Lung (tissue), 16 donors: ENCODE results near the gene RNU5D-1. TPM values are rescaled to one million over a fixed set of nuclear protein-coding genes. Genes with fewer than 3 reads are reported as not detected.

Experiments used
- ATAC-seq: fragments of 200-7000 bp; cut with Tn5 transposase; one replicate; pipeline ENCODE4 v1.9.1; 2020; ENCODE audit warnings: moderate number of reproducible peaks; ENCODE audit not compliant: insufficient read depth, low FRiP score
- DNase-seq, 3 donors: peaks; one replicate each; pipeline ENCODE4 v3.0.0-alpha.2; 2013 to 2017
- H3K27ac ChIP-seq, 2 donors: one replicate each; pipeline ENCODE4 v1.5.1; 2013; ENCODE audit warnings: mild to moderate bottlenecking in 2 of 2, moderate library complexity in 2 of 2, control low read depth in 1 of 2, inconsistent platforms in 1 of 2, low read depth in 1 of 2, low read length in 1 of 2
- H3K27me3 ChIP-seq, 3 donors: one replicate each; pipeline ENCODE4 v1.5.1; 2013; ENCODE audit warnings: low read length in 2 of 3; ENCODE audit not compliant: control insufficient read depth in 3 of 3, insufficient read depth in 3 of 3
- H3K36me3 ChIP-seq, 4 donors: one replicate each; pipeline ENCODE4 v1.5.1; 2013; ENCODE audit warnings: low read length in 4 of 4, mild to moderate bottlenecking in 1 of 4, moderate library complexity in 1 of 4; ENCODE audit not compliant: control insufficient read depth in 4 of 4, insufficient read depth in 4 of 4
- H3K4me1 ChIP-seq, 5 donors: one replicate each; pipeline ENCODE4 v1.5.1; 2013; ENCODE audit warnings: low read length in 5 of 5, mild to moderate bottlenecking in 2 of 5, moderate library complexity in 1 of 5; ENCODE audit not compliant: control insufficient read depth in 5 of 5, insufficient read depth in 5 of 5
- H3K4me3 ChIP-seq: one replicate; pipeline ENCODE4 v1.5.1; 2013; ENCODE audit warnings: mild to moderate bottlenecking, control low read depth, moderate library complexity
- H3K9ac ChIP-seq, 2 donors: one replicate each; pipeline ENCODE4 v1.5.1; 2013; ENCODE audit warnings: low read length in 2 of 2, control low read depth in 1 of 2; ENCODE audit not compliant: insufficient read depth in 1 of 2
- H3K9me3 ChIP-seq, 4 donors: one replicate each; pipeline ENCODE4 v1.5.1; 2013; ENCODE audit warnings: low read length in 3 of 4, mild to moderate bottlenecking in 1 of 4, moderate library complexity in 1 of 4; ENCODE audit not compliant: control insufficient read depth in 4 of 4, insufficient read depth in 3 of 4
- CTCF ChIP-seq: IDR thresholded peaks from 2 replicates; pipeline ENCODE4 v1.5.1; 2012; ENCODE audit warnings: mild to moderate bottlenecking; ENCODE audit errors: control extremely low read depth, extremely low read depth
- WGBS, 2 donors: extraction: QIAGEN DNeasy Blood & Tissue Kit; methylation state at CpG; one replicate each; pipeline ENCODE4 v1.1.7; 2013; 5-methylcytosine and 5-hydroxymethylcytosine counted together
- long read RNA-seq, 5 donors: transcript quantifications; one replicate each; lab custom pipeline, GENCODE V29; 2026
- polyA plus RNA-seq, 2 donors: library from polyadenylated mRNA; stranded (reverse); fragments of 200-250 nt; gene quantifications; one replicate each; pipeline ENCODE4 v1.2.1, GENCODE V29; 2013
- total RNA-seq, 2 donors: library from RNA; depleted of rRNA in 1 of 2; stranded (reverse); fragments of >200 nt in 1 of 2; gene quantifications; one replicate each; pipeline ENCODE4 v1.2.1, GENCODE V29; 2014 to 2021
- donor health status: control.
- donor health status: control.
- donor health status: Bipolar disorder and iron deficiency.
- donor health status: healthy.
- donor health status: DM: yes; HTN: yes; CAD: no.

The RNU5D-1 gene
- not detected for total RNA-seq
- not detected for polyA plus RNA-seq
- long read RNA-seq, donor 1, result 0 reads
- long read RNA-seq, donor 2, result 0 reads
- long read RNA-seq, donor 3, partial matches to known transcripts, result 0 of 1 reads
- long read RNA-seq, donor 3, other reads (novel, unspliced or antisense), result 0 of 1 reads
- long read RNA-seq, donor 4, result 0 reads
- long read RNA-seq, donor 5, partial matches to known transcripts, result 0 of 2 reads
- long read RNA-seq, donor 5, other reads (novel, unspliced or antisense), result 0 of 2 reads

GRCh38 chr1:44730741-44731512, at the start of gene RNU5D-1:
Gene RNU5D-1 (minus strand): TSS chr1:44731170.
- H3K9me3 ChIP-seq, result no peaks in the 10 kb centered on the region
- H3K4me1 ChIP-seq, result peaks cover 0 to 7% (median 0%) of the 10 kb centered on the region in 5 donors
- peak within 1 kb of the TSS; percentile 71 to 81 for H3K9ac ChIP-seq
- H3K27ac ChIP-seq, result peak within 1 kb of the TSS; percentile 87 to 88
- no peak within 1 kb of the TSS for H3K4me3 ChIP-seq
- H3K27me3 ChIP-seq, result no peaks in the 10 kb centered on the region
- peak; percentile 93 for ATAC-seq
- TF ChIP-seq CTCF, result peak; percentile 94
- DNase-seq, result peak; percentile 95 to 99 (median 97)
- no peaks in the 10 kb centered on the region for H3K36me3 ChIP-seq
- 0 to 1% methylated on average over 19 of the region's 19 CpGs for WGBS, 2 donors

- H3K4me3 ChIP-seq, result no peak overlapping the region
- WGBS, 2 donors, result 96% methylated on average over 14 of the region's 14 CpGs
- H3K27me3 ChIP-seq, result no peaks in the 10 kb centered on the region
- H3K27ac ChIP-seq, result no peak overlapping the region
- DNase-seq (no peak), ATAC-seq (no peak)
- no peaks in the 10 kb centered on the region for H3K9me3 ChIP-seq
- peaks cover 12 to 36% (median 30%) of the 10 kb centered on the region in 4 donors for H3K36me3 ChIP-seq
- TF ChIP-seq CTCF, result no peak
- H3K9ac ChIP-seq, result no peak overlapping the region
- peaks cover under 1 to 42% (median 15%) of the 10 kb centered on the region in 5 donors for H3K4me1 ChIP-seq
These were observed 49.7 kb upstream of the RNU5D-1 start for GRCh38 chr1:44780583-44781121.

GRCh38 chr1:44778705-44779576, 48.0 kb upstream of the RNU5D-1 start:
- Histone ChIP-seq H3K4me1 (peaks cover 0 to 33% (median 17%) of the 10 kb centered on the region in 5 donors), H3K36me3 (peaks cover 12 to 36% (median 30%) of the 10 kb centered on the region in 4 donors), H3K9me3 (no peaks in the 10 kb centered on the region), H3K27ac (peak overlapping the region in 1 of 2 donors; percentile 16), H3K4me3 (no peak overlapping the region), H3K27me3 (no peaks in the 10 kb centered on the region), H3K9ac (no peak overlapping the region)
- 90 to 93% methylated on average over 6 of the region's 6 CpGs for WGBS, 2 donors
- no peak for ATAC-seq
- DNase-seq, result no peak
- no peak for TF ChIP-seq CTCF
